Esophagus muscularis mucosa (tissue), 4 donors: ENCODE measurements around the gene NFIB. TPM values are rescaled to one million over a fixed set of nuclear protein-coding genes. Genes with fewer than 3 reads are reported as not detected.

Source experiments
- DNase-seq: peaks from one replicate; pipeline ENCODE4 v3.0.0-alpha.2; 2017; ENCODE audit errors: extremely low spot score
- H3K27ac ChIP-seq, 4 donors: fragments of 200-600 bp; sonication (generic); replicated peaks in 1 of 4; 1 replicate in 3 of 4; 2 replicates in 1 of 4; pipeline ENCODE4 v1.5.1; 2016 to 2019; ENCODE audit warnings: mild to moderate bottlenecking in 1 of 4
- H3K27me3 ChIP-seq, 4 donors: fragments of 200-600 bp; sonication (generic); one replicate each; pipeline versions ENCODE4 v1.5.1 to v1.6.0; 2016 to 2019
- H3K36me3 ChIP-seq, 4 donors: fragments of 200-600 bp; sonication (generic); one replicate each; pipeline ENCODE4 v1.5.1; 2016 to 2019
- H3K4me1 ChIP-seq, 4 donors: fragments of 200-600 bp; sonication (generic); one replicate each; pipeline ENCODE4 v1.5.1; 2016 to 2019
- H3K4me3 ChIP-seq, 4 donors: fragments of 200-600 bp; sonication (generic); 1 replicate in 2 of 4; 2 replicates in 2 of 4; pipeline ENCODE4 v1.5.1; 2016 to 2019; ENCODE audit warnings: mild to moderate bottlenecking in 4 of 4, moderate library complexity in 1 of 4
- H3K9me3 ChIP-seq, 4 donors: fragments of 200-600 bp; sonication (generic); 1 replicate in 3 of 4; 2 replicates in 1 of 4; pipeline ENCODE4 v1.5.1; 2016 to 2019
- EP300 ChIP-seq: sonication (generic); formaldehyde crosslinking; IDR thresholded peaks from one replicate; pipeline ENCODE4 v1.6.1; 2017; ENCODE audit warnings: antibody characterized with exemption
- POLR2A ChIP-seq: fragments of 450-650 bp; IDR thresholded peaks from one replicate; pipeline ENCODE4 v1.6.1; 2017; ENCODE audit warnings: antibody characterized with exemption, moderate library complexity, mild to moderate bottlenecking, low read depth
- POLR2AphosphoS5 ChIP-seq, 2 donors: sonication (generic); formaldehyde crosslinking; IDR thresholded peaks; one replicate each; pipeline ENCODE4 v1.6.1; 2017; ENCODE audit warnings: antibody characterized with exemption in 2 of 2
- WGBS: methylation state at CpG from one replicate; pipeline ENCODE4 v1.1.5; 2018; 5-methylcytosine and 5-hydroxymethylcytosine counted together
- intact Hi-C: fragments of 100-400 bp; cut with DNase I; formaldehyde crosslinking; loops from one replicate; pipeline ENCODE4 v1.15.1; 2023
- total RNA-seq, 4 donors: library from RNA; depleted of rRNA; stranded (reverse); fragments of >200 nt; gene quantifications; one replicate each; pipeline versions ENCODE4 v1.1.0 to v1.2.1, GENCODE V29; 2016
- TF ChIP-seq, protein P1 (sequence below), 3 experiments: fragments of 200-600 bp in 2 of 3; fragments of 450-650 bp in 1 of 3; sonication (generic) in 2 of 3; IDR thresholded peaks; one replicate each; pipeline ENCODE4 v1.5.1; 2017 to 2019; ENCODE audit warnings: antibody characterized with exemption in 3 of 3, mild to moderate bottlenecking in 2 of 3, moderate library complexity in 1 of 3

The NFIB gene
- total RNA-seq, 4 donors from 2014 or later, result 38.1 to 64.4 (median 55.8) TPM

DNA sequence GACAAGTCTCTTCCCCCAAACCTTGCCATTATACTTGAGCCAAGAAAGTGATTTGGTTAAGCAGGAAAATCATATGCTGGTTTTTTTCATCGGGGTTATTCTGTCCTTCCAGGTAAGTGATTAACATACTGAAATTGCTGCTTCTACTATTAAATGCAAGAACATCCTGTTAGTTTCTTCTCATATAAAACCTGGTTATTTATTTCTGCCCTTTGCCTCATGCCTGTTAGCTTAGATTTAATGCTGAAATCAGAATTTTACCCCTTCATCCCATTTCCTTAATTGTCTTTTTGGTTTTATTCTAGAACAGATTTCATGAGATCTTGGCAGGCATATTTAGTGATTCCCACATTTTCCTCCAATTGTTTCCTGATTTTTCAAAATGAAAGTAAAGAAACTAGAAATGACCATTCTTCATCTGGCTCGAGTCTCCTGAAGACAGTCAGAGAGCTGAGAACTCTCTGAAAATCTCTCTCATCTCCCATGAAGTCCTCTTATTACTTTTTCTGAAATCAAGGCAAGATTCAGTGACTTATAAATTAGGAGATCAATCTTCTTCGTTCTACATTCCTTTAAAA lies 132.9 kb downstream of the NFIB start:
- Histone ChIP-seq H3K9me3 (no peaks in the 10 kb centered on the region), H3K27me3 (no peaks in the 10 kb centered on the region), H3K36me3 (no peaks in the 10 kb centered on the region), H3K27ac (peak overlapping the region; percentile 53 to 71 (median 59)), H3K4me1 (peaks cover 37 to 52% (median 44%) of the 10 kb centered on the region in 4 donors), H3K4me3 (peak overlapping the region; percentile 26 to 43 (median 34))
- 30% methylated on average over 3 of the region's 3 CpGs for WGBS
- DNase-seq, result no peak
- no peak for TF ChIP-seq POLR2AphosphoS5 (IDR thresholded peaks at IDR 0.05)
- TF ChIP-seq EP300, result no peak
- intact Hi-C loops, result no loop called here

DNA sequence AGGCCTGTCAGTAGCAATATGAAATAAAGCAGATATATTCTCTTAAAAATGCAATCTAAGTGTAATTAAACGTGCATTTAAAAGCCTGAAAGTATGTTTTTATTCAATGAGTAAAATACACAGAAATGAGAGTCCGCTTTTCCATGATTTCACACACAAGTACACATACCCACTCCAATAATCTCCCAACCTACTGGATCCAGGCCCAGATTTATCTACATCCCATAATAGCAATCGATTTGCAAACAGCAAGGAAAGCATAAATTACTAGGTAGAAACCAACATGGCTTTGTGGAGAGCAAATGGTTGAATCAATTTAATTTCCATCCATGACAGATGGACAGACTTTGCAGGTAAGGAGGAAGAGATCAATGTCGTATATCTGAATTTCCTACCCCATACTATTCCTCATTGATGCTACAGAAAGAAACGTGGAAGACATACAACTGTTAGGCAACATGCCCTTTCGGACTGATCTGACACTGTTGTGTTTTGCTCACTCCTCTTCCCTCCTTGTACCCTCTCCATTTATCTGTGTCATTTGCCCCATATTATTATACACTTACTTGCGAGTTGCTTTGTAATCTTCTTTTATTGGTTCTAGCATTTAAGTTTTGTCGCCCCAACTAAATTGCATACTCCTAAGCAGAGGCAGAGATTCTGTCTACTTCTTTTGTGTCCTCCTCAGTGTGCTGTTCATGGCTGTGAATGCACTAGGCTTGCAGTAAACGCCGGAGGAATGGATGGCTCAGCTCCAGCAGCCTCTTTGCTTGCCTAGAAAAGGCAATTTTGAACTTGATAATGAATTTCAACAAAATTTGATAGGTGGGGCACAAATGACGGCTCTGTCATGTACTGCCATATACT lies 133.6 kb downstream of the NFIB start:
- no peaks in the 10 kb centered on the region for H3K9me3 ChIP-seq
- peak overlapping the region; percentile 26 to 43 (median 34) for H3K4me3 ChIP-seq
- H3K4me1 ChIP-seq, result peaks cover 33 to 45% (median 37%) of the 10 kb centered on the region in 4 donors
- H3K27me3 ChIP-seq, result no peaks in the 10 kb centered on the region
- peak overlapping the region; percentile 53 to 71 (median 59) for H3K27ac ChIP-seq
- intact Hi-C loops, result no loop called here
- no peaks in the 10 kb centered on the region for H3K36me3 ChIP-seq
- DNase-seq, result no peak
- TF ChIP-seq POLR2AphosphoS5 (IDR thresholded peaks at IDR 0.05) (no peak), EP300 (no peak), POLR2A (no peak)
- TF ChIP-seq, protein P1, sequence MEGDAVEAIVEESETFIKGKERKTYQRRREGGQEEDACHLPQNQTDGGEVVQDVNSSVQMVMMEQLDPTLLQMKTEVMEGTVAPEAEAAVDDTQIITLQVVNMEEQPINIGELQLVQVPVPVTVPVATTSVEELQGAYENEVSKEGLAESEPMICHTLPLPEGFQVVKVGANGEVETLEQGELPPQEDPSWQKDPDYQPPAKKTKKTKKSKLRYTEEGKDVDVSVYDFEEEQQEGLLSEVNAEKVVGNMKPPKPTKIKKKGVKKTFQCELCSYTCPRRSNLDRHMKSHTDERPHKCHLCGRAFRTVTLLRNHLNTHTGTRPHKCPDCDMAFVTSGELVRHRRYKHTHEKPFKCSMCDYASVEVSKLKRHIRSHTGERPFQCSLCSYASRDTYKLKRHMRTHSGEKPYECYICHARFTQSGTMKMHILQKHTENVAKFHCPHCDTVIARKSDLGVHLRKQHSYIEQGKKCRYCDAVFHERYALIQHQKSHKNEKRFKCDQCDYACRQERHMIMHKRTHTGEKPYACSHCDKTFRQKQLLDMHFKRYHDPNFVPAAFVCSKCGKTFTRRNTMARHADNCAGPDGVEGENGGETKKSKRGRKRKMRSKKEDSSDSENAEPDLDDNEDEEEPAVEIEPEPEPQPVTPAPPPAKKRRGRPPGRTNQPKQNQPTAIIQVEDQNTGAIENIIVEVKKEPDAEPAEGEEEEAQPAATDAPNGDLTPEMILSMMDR (IDR thresholded peaks at IDR 0.05), result no peak
- WGBS, result 47% methylated on average over 11 of the region's 11 CpGs

DNA sequence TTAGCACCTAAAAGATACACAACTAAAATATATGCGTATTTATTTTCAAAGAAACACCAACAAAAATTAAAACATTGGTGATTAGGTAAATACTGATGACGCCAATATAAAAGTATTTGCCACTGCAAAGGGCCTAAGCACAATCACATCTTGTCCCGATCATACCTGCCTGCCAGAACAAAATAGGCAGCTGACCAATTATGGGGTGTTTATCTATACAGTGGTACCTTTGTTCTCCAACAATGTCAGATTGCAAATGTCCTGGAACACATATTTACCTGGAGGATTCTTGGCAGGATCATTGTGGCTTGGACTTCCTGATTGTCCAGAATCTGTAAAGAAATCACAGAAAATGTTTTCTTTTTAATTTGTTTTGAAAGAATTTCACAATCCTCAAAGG lies 134.5 kb downstream of the NFIB start:
- DNase-seq, result no peak
- H3K36me3 ChIP-seq, result no peaks in the 10 kb centered on the region
- no peaks in the 10 kb centered on the region for H3K9me3 ChIP-seq
- no peaks in the 10 kb centered on the region for H3K27me3 ChIP-seq
- TF ChIP-seq, protein P1 (IDR thresholded peaks at IDR 0.05), result no peak
- 81% methylated on average over 3 of the region's 3 CpGs for WGBS
- H3K4me1 ChIP-seq, result peaks cover 33 to 43% (median 37%) of the 10 kb centered on the region in 4 donors
- no peak overlapping the region for H3K4me3 ChIP-seq
- peak overlapping the region in 1 of 4 donors; percentile 2 for H3K27ac ChIP-seq
- intact Hi-C loops, result no loop called here

DNA sequence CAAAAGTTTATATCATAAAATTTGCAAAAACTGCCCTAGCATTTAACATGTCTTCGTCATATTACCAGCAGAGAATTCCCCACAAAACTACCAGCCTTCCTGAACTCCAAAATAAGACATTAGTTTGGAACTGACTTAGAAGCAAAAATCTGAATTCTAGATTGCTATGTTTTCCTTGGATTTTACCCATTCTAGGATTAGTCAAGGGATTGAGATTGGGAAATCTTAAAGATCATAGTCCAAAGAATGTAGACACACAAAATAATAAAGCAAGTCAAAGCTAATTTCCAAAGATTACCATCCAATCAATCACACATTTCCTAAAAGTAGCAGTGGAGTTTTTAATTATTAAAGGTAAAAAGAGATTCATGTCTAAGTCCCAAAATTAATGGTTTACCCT lies 138.2 kb downstream of the NFIB start:
- 93% methylated on average over 1 of the region's 1 CpG for WGBS
- TF ChIP-seq, protein P1 (IDR thresholded peaks at IDR 0.05), result no peak
- TF ChIP-seq POLR2AphosphoS5 (IDR thresholded peaks at IDR 0.05) (no peak), POLR2A (no peak), EP300 (no peak)
- H3K36me3 ChIP-seq, result no peaks in the 10 kb centered on the region
- peaks cover 18 to 30% (median 22%) of the 10 kb centered on the region in 4 donors for H3K4me1 ChIP-seq
- intact Hi-C loops, result no loop called here
- H3K4me3 ChIP-seq, result no peak overlapping the region
- H3K9me3 ChIP-seq, result no peaks in the 10 kb centered on the region
- DNase-seq, result no peak
- H3K27ac ChIP-seq, result no peak overlapping the region
- H3K27me3 ChIP-seq, result no peaks in the 10 kb centered on the region

DNA sequence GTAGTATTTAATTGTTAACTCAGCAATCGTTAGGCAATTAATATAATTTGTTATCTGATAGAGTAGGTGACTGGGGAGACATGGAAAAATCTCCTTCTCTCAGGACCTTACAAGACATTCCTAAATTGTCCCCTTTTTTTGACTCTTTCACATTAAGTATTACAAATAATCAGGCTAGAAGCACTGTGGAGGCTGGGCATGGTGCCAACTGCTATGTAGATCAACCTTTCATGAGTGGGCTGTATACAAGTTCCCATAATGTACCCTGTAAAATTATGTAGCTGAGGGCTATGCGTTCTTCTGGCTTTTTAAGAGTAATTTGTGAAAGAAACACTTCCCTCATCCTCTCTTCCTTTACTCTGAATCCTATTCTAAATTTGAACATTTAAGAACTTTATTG lies 140.2 kb downstream of the NFIB start:
- TF ChIP-seq, protein P1 (IDR thresholded peaks at IDR 0.05), result no peak
- TF ChIP-seq EP300 (no peak), POLR2A (no peak), POLR2AphosphoS5 (IDR thresholded peaks at IDR 0.05) (no peak)
- H3K4me3 ChIP-seq, result no peak overlapping the region
- DNase-seq, result no peak
- H3K9me3 ChIP-seq, result no peaks in the 10 kb centered on the region
- 80% methylated on average over 2 of the region's 2 CpGs for WGBS
- intact Hi-C loops, result no loop called here
- no peak overlapping the region for H3K27ac ChIP-seq
- H3K27me3 ChIP-seq, result no peaks in the 10 kb centered on the region
- H3K36me3 ChIP-seq, result no peaks in the 10 kb centered on the region
- H3K4me1 ChIP-seq, result peaks cover 4 to 20% (median 11%) of the 10 kb centered on the region in 4 donors
